Esophagus muscularis mucosa (tissue), 4 donors: ENCODE results near the gene ADCY7. TPM values are rescaled to one million over a fixed set of nuclear protein-coding genes. Genes with fewer than 3 reads are reported as not detected.

Source experiments
- DNase-seq: peaks from one replicate; pipeline ENCODE4 v3.0.0-alpha.2; 2017; ENCODE audit errors: extremely low spot score
- H3K27ac ChIP-seq, 4 donors: fragments of 200-600 bp; sonication (generic); replicated peaks in 1 of 4; 1 replicate in 3 of 4; 2 replicates in 1 of 4; pipeline ENCODE4 v1.5.1; 2016 to 2019; ENCODE audit warnings: mild to moderate bottlenecking in 1 of 4
- H3K27me3 ChIP-seq, 4 donors: fragments of 200-600 bp; sonication (generic); one replicate each; pipeline versions ENCODE4 v1.5.1 to v1.6.0; 2016 to 2019
- H3K36me3 ChIP-seq, 4 donors: fragments of 200-600 bp; sonication (generic); one replicate each; pipeline ENCODE4 v1.5.1; 2016 to 2019
- H3K4me1 ChIP-seq, 4 donors: fragments of 200-600 bp; sonication (generic); one replicate each; pipeline ENCODE4 v1.5.1; 2016 to 2019
- H3K4me3 ChIP-seq, 4 donors: fragments of 200-600 bp; sonication (generic); 1 replicate in 2 of 4; 2 replicates in 2 of 4; pipeline ENCODE4 v1.5.1; 2016 to 2019; ENCODE audit warnings: mild to moderate bottlenecking in 4 of 4, moderate library complexity in 1 of 4
- H3K9me3 ChIP-seq, 4 donors: fragments of 200-600 bp; sonication (generic); 1 replicate in 3 of 4; 2 replicates in 1 of 4; pipeline ENCODE4 v1.5.1; 2016 to 2019
- EP300 ChIP-seq: sonication (generic); formaldehyde crosslinking; IDR thresholded peaks from one replicate; pipeline ENCODE4 v1.6.1; 2017; ENCODE audit warnings: antibody characterized with exemption
- POLR2A ChIP-seq: fragments of 450-650 bp; IDR thresholded peaks from one replicate; pipeline ENCODE4 v1.6.1; 2017; ENCODE audit warnings: antibody characterized with exemption, moderate library complexity, mild to moderate bottlenecking, low read depth
- POLR2AphosphoS5 ChIP-seq, 2 donors: sonication (generic); formaldehyde crosslinking; IDR thresholded peaks; one replicate each; pipeline ENCODE4 v1.6.1; 2017; ENCODE audit warnings: antibody characterized with exemption in 2 of 2
- WGBS: methylation state at CpG from one replicate; pipeline ENCODE4 v1.1.5; 2018; 5-methylcytosine and 5-hydroxymethylcytosine counted together
- intact Hi-C: fragments of 100-400 bp; cut with DNase I; formaldehyde crosslinking; loops from one replicate; pipeline ENCODE4 v1.15.1; 2023
- total RNA-seq, 4 donors: library from RNA; depleted of rRNA; stranded (reverse); fragments of >200 nt; gene quantifications; one replicate each; pipeline versions ENCODE4 v1.1.0 to v1.2.1, GENCODE V29; 2016
- TF ChIP-seq, protein P1 (sequence below), 3 experiments: fragments of 200-600 bp in 2 of 3; fragments of 450-650 bp in 1 of 3; sonication (generic) in 2 of 3; IDR thresholded peaks; one replicate each; pipeline ENCODE4 v1.5.1; 2017 to 2019; ENCODE audit warnings: antibody characterized with exemption in 3 of 3, mild to moderate bottlenecking in 2 of 3, moderate library complexity in 1 of 3

Gene ADCY7
- total RNA-seq, 4 donors from 2014 or later, result 12.3 to 17.4 (median 15.6) TPM

- peaks cover 0 to 36% (median 20%) of the 10 kb centered on the region in 4 donors for H3K4me1 ChIP-seq
- intact Hi-C loops, result no loop called here
- H3K27me3 ChIP-seq, result no peaks in the 10 kb centered on the region
- no peak overlapping the region for H3K27ac ChIP-seq
- no peaks in the 10 kb centered on the region for H3K36me3 ChIP-seq
- TF ChIP-seq EP300, result no peak
- TF ChIP-seq POLR2AphosphoS5 (IDR thresholded peaks at IDR 0.05), result no peak
- TF ChIP-seq, protein P1, sequence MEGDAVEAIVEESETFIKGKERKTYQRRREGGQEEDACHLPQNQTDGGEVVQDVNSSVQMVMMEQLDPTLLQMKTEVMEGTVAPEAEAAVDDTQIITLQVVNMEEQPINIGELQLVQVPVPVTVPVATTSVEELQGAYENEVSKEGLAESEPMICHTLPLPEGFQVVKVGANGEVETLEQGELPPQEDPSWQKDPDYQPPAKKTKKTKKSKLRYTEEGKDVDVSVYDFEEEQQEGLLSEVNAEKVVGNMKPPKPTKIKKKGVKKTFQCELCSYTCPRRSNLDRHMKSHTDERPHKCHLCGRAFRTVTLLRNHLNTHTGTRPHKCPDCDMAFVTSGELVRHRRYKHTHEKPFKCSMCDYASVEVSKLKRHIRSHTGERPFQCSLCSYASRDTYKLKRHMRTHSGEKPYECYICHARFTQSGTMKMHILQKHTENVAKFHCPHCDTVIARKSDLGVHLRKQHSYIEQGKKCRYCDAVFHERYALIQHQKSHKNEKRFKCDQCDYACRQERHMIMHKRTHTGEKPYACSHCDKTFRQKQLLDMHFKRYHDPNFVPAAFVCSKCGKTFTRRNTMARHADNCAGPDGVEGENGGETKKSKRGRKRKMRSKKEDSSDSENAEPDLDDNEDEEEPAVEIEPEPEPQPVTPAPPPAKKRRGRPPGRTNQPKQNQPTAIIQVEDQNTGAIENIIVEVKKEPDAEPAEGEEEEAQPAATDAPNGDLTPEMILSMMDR (IDR thresholded peaks at IDR 0.05), result no peak
- no peak for TF ChIP-seq POLR2A
- no peak for DNase-seq
- 65% methylated on average over 2 of the region's 2 CpGs for WGBS
- no peaks in the 10 kb centered on the region for H3K9me3 ChIP-seq
- no peak overlapping the region for H3K4me3 ChIP-seq
These were observed 13.1 kb downstream of the ADCY7 start for GRCh38 chr16:50279504-50279865.

DNA sequence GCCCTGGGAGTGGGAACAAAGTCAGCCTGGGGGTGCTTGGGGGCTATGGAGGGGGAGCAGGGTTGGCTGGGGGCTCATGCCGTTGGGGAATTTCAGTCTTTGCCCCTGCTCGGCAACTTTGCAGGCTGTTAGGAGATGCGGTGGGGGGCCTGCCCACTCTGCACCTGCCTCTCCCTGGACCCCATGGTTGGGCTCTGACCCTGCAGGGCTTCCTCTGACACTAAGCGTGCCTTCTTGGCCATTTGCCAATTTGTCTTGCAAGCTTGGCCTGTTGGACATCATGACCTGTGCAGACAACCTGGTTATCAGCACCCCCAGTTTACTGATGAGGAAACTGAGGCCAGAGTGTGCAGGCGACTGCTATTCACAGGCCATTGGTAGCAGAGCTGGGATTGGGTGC, 14.6 kb downstream of the ADCY7 start:
- TF ChIP-seq POLR2AphosphoS5 (IDR thresholded peaks at IDR 0.05), result no peak
- no peak for TF ChIP-seq EP300
- no peak for TF ChIP-seq POLR2A
- TF ChIP-seq, protein P1 (IDR thresholded peaks at IDR 0.05), result no peak
- Histone ChIP-seq H3K27ac (peak overlapping the region in 1 of 4 donors; percentile 49), H3K4me1 (peaks cover 0 to 41% (median 26%) of the 10 kb centered on the region in 4 donors), H3K9me3 (no peaks in the 10 kb centered on the region), H3K4me3 (no peak overlapping the region), H3K36me3 (no peaks in the 10 kb centered on the region), H3K27me3 (no peaks in the 10 kb centered on the region)
- no peak for DNase-seq
- intact Hi-C loops, result no loop called here
- 85% methylated on average over 5 of the region's 5 CpGs for WGBS

DNA sequence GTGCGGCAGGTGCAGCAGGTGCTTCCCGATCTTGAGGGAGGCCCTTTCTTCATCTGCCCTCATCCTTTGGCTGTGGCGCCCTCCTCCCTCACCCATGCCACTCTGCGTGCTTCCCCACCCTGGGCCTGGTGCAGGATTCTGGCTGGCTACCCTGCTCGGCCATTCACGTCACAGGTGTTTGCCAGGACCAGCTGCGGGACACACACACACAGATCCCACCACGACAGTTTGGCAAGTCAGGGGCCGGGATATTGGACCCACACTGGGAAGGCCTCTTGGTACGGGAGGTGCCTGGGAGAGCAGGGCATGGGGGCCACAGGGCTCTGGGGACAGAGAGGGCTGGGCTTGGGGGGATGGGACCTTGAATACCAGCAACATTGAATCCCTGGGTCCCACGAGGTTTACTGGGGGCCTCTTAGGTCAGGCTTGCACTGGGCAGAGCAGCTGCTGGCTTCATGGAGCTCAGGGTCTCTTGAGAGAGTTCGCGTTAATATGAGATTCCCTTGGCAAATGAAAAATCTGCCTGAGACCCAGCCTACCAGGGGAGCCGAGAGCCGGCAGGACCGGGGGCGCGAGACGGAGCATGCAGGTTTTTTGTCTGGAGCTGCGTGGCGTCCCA, 15.1 kb downstream of the ADCY7 start:
- H3K4me3 ChIP-seq, result no peak overlapping the region
- no peaks in the 10 kb centered on the region for H3K27me3 ChIP-seq
- H3K9me3 ChIP-seq, result peaks cover 0 to under 1% (median 0%) of the 10 kb centered on the region in 4 donors
- WGBS, result 82% methylated on average over 19 of the region's 21 CpGs
- H3K27ac ChIP-seq, result peak overlapping the region in 3 of 4 donors; percentile 28 to 49 (median 48)
- H3K4me1 ChIP-seq, result peaks cover 0 to 41% (median 26%) of the 10 kb centered on the region in 4 donors
- intact Hi-C loops, result no loop called here
- no peaks in the 10 kb centered on the region for H3K36me3 ChIP-seq
- TF ChIP-seq EP300 (no peak), POLR2AphosphoS5 (IDR thresholded peaks at IDR 0.05) (no peak), POLR2A (no peak)
- TF ChIP-seq, protein P1 (IDR thresholded peaks at IDR 0.05), result no peak
- no peak for DNase-seq

- no peaks in the 10 kb centered on the region for H3K36me3 ChIP-seq
- no peak overlapping the region for H3K4me3 ChIP-seq
- TF ChIP-seq EP300 (no peak), POLR2A (no peak), POLR2AphosphoS5 (IDR thresholded peaks at IDR 0.05) (peak in 1 of 2 donors; percentile 34)
- TF ChIP-seq, protein P1 (IDR thresholded peaks at IDR 0.05), result no peak
- no peaks in the 10 kb centered on the region for H3K27me3 ChIP-seq
- DNase-seq, result no peak
- WGBS, result 80% methylated on average over 1 of the region's 7 CpGs
- intact Hi-C loops, result no loop called here
- H3K9me3 ChIP-seq, result peaks cover 0 to 6% (median 0%) of the 10 kb centered on the region in 4 donors
- H3K27ac ChIP-seq, result peak overlapping the region in 2 of 4 donors; percentile 48 to 49
- H3K4me1 ChIP-seq, result peaks cover 0 to 41% (median 26%) of the 10 kb centered on the region in 4 donors
These were observed 15.7 kb downstream of the ADCY7 start for GRCh38 chr16:50282010-50282538.
